Neural cell (in vitro differentiated cells): ENCODE measurements around the gene GATAD1. TPM values are rescaled to one million over a fixed set of nuclear protein-coding genes. Genes with fewer than 3 reads are reported as not detected.

Source experiments
- H2AFZ ChIP-seq: fragments of 200-600, 300-800 bp; sonication (generic), shearing (Covaris generic); 2 replicates; pipeline ENCODE4 v1.6.0; 2014; ENCODE audit warnings: low read depth, mild to moderate bottlenecking, antibody characterized with exemption, low read length, moderate library complexity
- H3F3A ChIP-seq: fragments of 200-600 bp; shearing (Covaris generic); 2 replicates; pipeline ENCODE4 v1.6.1; 2016; ENCODE audit warnings: mild to moderate bottlenecking, moderate library complexity, mixed read lengths, antibody characterized with exemption, low read length; ENCODE audit not compliant: insufficient read depth, poor library complexity, severe bottlenecking
- H3K27ac ChIP-seq: fragments of 200-600, 300-800 bp; sonication (generic), shearing (Covaris generic); 2 replicates; pipeline ENCODE4 v1.5.1; 2014; ENCODE audit warnings: mild to moderate bottlenecking, low read length, moderate library complexity
- H3K27me3 ChIP-seq: fragments of 300-800, 200-600 bp; sonication (generic), shearing (Covaris generic); 2 replicates; pipeline ENCODE4 v1.6.0; 2014; ENCODE audit warnings: mild to moderate bottlenecking, low read depth, low read length, moderate library complexity; ENCODE audit not compliant: insufficient read depth
- H3K36me3 ChIP-seq: fragments of 300-800, 200-600 bp; sonication (generic), shearing (Covaris generic); 2 replicates; pipeline ENCODE4 v1.5.1; 2014; ENCODE audit warnings: mild to moderate bottlenecking, antibody characterized with exemption, low read length, moderate library complexity; ENCODE audit not compliant: insufficient read depth
- H3K4me2 ChIP-seq: fragments of 300-800, 200-600 bp; sonication (generic), shearing (Covaris generic); 2 replicates; pipeline ENCODE4 v1.6.0; 2014; ENCODE audit warnings: mild to moderate bottlenecking, low read length
- H3K4me3 ChIP-seq: fragments of 300-800, 200-600 bp; sonication (generic), shearing (Covaris generic); 2 replicates; pipeline ENCODE4 v1.5.1; 2014; ENCODE audit warnings: mild to moderate bottlenecking, low read length, moderate library complexity
- H3K79me2 ChIP-seq: fragments of 200-600 bp; shearing (Covaris generic); replicated peaks from 2 replicates; pipeline ENCODE4 v1.6.0; 2014; ENCODE audit warnings: mild to moderate bottlenecking, low read length, moderate library complexity; ENCODE audit not compliant: insufficient read depth
- H3K9ac ChIP-seq: fragments of 300-800, 200-600 bp; sonication (generic), shearing (Covaris generic); 2 replicates; pipeline ENCODE4 v1.6.1; 2016; ENCODE audit warnings: mild to moderate bottlenecking, low read length, mixed read lengths
- H3K9me2 ChIP-seq: fragments of 200-600 bp; shearing (Covaris generic); 2 replicates; pipeline ENCODE4 v1.6.1; 2016; ENCODE audit warnings: mild to moderate bottlenecking, low read length, mixed read lengths; ENCODE audit not compliant: insufficient read depth
- H3K9me3 ChIP-seq: fragments of 200-600, 300-800 bp; sonication (generic), shearing (Covaris generic); 2 replicates; pipeline ENCODE4 v1.6.1; 2016; ENCODE audit warnings: mild to moderate bottlenecking, mixed run types, low read length, moderate library complexity, mixed read lengths
- H4K20me1 ChIP-seq: fragments of 200-600 bp; shearing (Covaris generic); 2 replicates; pipeline ENCODE4 v1.6.1; 2016; ENCODE audit warnings: mild to moderate bottlenecking, mixed run types; ENCODE audit not compliant: insufficient read depth
- EP300 ChIP-seq: fragments of 450-650 bp; conservative IDR thresholded peaks from 2 replicates; pipeline ENCODE4 v1.6.1; 2014; ENCODE audit warnings: antibody characterized with exemption, mild to moderate bottlenecking, moderate library complexity; ENCODE audit not compliant: poor library complexity, severe bottlenecking
- EZH2 ChIP-seq: fragments of 200-600, 300-800 bp; shearing (Covaris generic), sonication (generic); IDR thresholded peaks from 2 replicates; pipeline ENCODE4 v1.6.1; 2014; ENCODE audit warnings: antibody characterized with exemption, low read length, borderline replicate concordance, mild to moderate bottlenecking; ENCODE audit not compliant: insufficient read depth, poor library complexity, severe bottlenecking
- MXI1 ChIP-seq: fragments of 450-650 bp; conservative IDR thresholded peaks from 2 replicates; pipeline ENCODE4 v1.6.1; 2014; ENCODE audit warnings: antibody characterized with exemption, mild to moderate bottlenecking; ENCODE audit not compliant: poor library complexity, severe bottlenecking
- POLR2AphosphoS5 ChIP-seq: IDR thresholded peaks from 2 replicates; pipeline ENCODE4 v1.6.1; 2012
- RAD21 ChIP-seq: fragments of 450-650 bp; conservative IDR thresholded peaks from 2 replicates; pipeline ENCODE4 v1.6.1; 2014; ENCODE audit warnings: antibody characterized with exemption, mild to moderate bottlenecking, moderate library complexity
- SMC3 ChIP-seq: fragments of 450-650 bp; conservative IDR thresholded peaks from 2 replicates; pipeline ENCODE4 v1.6.1; 2014; ENCODE audit warnings: antibody characterized with exemption, mild to moderate bottlenecking, moderate library complexity; ENCODE audit not compliant: poor library complexity
- TAF1 ChIP-seq: IDR thresholded peaks from 2 replicates; pipeline ENCODE4 v1.6.1; 2012; ENCODE audit warnings: low read depth
- polyA plus RNA-seq: library from polyadenylated mRNA; depleted of rRNA; stranded (reverse); fragments of >200 nt; gene quantifications from 2 replicates; pipeline ENCODE4 v1.2.3, GENCODE V29; 2014
- TF ChIP-seq, protein P1 (sequence below): fragments of 450-650 bp; IDR thresholded peaks from 2 replicates; pipeline ENCODE4 v1.5.1; 2014; ENCODE audit warnings: antibody characterized with exemption, mild to moderate bottlenecking, moderate library complexity; ENCODE audit not compliant: poor library complexity, severe bottlenecking
- TF ChIP-seq, protein P2 (sequence below): IDR thresholded peaks from 2 replicates; pipeline ENCODE4 v1.6.1; 2012; ENCODE audit warnings: borderline replicate concordance

The GATAD1 gene
- polyA plus RNA-seq, 1 donor from 2014 or later: 28.9 TPM

DNA sequence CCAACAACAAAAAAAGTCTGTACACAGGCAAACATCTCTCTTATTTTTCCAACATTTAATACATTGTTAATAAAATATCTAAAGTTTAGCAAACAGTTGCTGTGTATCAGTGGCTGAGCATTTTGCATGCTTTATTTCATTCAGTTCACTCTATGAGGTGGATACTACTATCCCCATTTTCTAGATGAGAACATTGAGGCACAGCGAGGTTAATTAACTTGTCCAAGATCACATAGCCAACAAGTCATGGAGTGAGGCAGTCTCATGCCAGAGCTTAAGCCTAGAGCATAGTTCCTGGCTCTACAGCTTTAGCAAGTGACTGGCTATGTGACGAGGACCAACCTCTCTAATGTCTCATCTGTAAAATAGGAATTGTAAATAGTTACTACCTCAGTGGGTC, 4.4 kb downstream of the GATAD1 start:
- no peak overlapping the region for H3K9ac ChIP-seq
- TF ChIP-seq, protein P1, sequence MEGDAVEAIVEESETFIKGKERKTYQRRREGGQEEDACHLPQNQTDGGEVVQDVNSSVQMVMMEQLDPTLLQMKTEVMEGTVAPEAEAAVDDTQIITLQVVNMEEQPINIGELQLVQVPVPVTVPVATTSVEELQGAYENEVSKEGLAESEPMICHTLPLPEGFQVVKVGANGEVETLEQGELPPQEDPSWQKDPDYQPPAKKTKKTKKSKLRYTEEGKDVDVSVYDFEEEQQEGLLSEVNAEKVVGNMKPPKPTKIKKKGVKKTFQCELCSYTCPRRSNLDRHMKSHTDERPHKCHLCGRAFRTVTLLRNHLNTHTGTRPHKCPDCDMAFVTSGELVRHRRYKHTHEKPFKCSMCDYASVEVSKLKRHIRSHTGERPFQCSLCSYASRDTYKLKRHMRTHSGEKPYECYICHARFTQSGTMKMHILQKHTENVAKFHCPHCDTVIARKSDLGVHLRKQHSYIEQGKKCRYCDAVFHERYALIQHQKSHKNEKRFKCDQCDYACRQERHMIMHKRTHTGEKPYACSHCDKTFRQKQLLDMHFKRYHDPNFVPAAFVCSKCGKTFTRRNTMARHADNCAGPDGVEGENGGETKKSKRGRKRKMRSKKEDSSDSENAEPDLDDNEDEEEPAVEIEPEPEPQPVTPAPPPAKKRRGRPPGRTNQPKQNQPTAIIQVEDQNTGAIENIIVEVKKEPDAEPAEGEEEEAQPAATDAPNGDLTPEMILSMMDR: no peak
- TF ChIP-seq EP300 (no peak), TAF1 (no peak), SMC3 (no peak), EZH2 (no peak), RAD21 (no peak), POLR2AphosphoS5 (no peak), MXI1 (no peak)
- TF ChIP-seq, protein P2, sequence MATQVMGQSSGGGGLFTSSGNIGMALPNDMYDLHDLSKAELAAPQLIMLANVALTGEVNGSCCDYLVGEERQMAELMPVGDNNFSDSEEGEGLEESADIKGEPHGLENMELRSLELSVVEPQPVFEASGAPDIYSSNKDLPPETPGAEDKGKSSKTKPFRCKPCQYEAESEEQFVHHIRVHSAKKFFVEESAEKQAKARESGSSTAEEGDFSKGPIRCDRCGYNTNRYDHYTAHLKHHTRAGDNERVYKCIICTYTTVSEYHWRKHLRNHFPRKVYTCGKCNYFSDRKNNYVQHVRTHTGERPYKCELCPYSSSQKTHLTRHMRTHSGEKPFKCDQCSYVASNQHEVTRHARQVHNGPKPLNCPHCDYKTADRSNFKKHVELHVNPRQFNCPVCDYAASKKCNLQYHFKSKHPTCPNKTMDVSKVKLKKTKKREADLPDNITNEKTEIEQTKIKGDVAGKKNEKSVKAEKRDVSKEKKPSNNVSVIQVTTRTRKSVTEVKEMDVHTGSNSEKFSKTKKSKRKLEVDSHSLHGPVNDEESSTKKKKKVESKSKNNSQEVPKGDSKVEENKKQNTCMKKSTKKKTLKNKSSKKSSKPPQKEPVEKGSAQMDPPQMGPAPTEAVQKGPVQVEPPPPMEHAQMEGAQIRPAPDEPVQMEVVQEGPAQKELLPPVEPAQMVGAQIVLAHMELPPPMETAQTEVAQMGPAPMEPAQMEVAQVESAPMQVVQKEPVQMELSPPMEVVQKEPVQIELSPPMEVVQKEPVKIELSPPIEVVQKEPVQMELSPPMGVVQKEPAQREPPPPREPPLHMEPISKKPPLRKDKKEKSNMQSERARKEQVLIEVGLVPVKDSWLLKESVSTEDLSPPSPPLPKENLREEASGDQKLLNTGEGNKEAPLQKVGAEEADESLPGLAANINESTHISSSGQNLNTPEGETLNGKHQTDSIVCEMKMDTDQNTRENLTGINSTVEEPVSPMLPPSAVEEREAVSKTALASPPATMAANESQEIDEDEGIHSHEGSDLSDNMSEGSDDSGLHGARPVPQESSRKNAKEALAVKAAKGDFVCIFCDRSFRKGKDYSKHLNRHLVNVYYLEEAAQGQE: no peak
- H3K4me2 ChIP-seq: no peak overlapping the region
- no peaks in the 10 kb centered on the region for H3K9me2 ChIP-seq
- peaks cover 2% of the 10 kb centered on the region for H3F3A ChIP-seq
- H3K4me3 ChIP-seq: no peak overlapping the region
- H2AFZ ChIP-seq: no peak overlapping the region
- H3K27me3 ChIP-seq: no peaks in the 10 kb centered on the region
- peaks cover 5% of the 10 kb centered on the region for H3K79me2 ChIP-seq
- no peak overlapping the region for H3K27ac ChIP-seq
- peaks cover 9% of the 10 kb centered on the region for H3K36me3 ChIP-seq
- H4K20me1 ChIP-seq: no peaks in the 10 kb centered on the region
- no peaks in the 10 kb centered on the region for H3K9me3 ChIP-seq

GRCh38 chr7:92456236-92456635, 9.0 kb downstream of the GATAD1 start:
- H3K4me3 ChIP-seq: no peak overlapping the region
- H3F3A ChIP-seq: no peaks in the 10 kb centered on the region
- no peak overlapping the region for H3K27ac ChIP-seq
- H3K27me3 ChIP-seq: no peaks in the 10 kb centered on the region
- no peak overlapping the region for H3K9ac ChIP-seq
- H2AFZ ChIP-seq: no peak overlapping the region
- no peak for TF ChIP-seq POLR2AphosphoS5
- TF ChIP-seq, protein P1: no peak
- no peak for TF ChIP-seq SMC3
- H3K4me2 ChIP-seq: no peak overlapping the region
- H3K36me3 ChIP-seq: peaks cover 9% of the 10 kb centered on the region
- no peaks in the 10 kb centered on the region for H3K9me3 ChIP-seq
- H3K9me2 ChIP-seq: no peaks in the 10 kb centered on the region
- no peaks in the 10 kb centered on the region for H4K20me1 ChIP-seq
- no peaks in the 10 kb centered on the region for H3K79me2 ChIP-seq
